ENCODE measurements around the gene NECTIN4.
A peak's percentile ranks its signal among the peaks of the same experiment; 100 is the strongest.

The NECTIN4 gene

GRCh38 chr1:161111527-161111926, 22.2 kb upstream of the NECTIN4 start:
- no peak for DNase-seq (ENCODE audit: low read depth)

DNA sequence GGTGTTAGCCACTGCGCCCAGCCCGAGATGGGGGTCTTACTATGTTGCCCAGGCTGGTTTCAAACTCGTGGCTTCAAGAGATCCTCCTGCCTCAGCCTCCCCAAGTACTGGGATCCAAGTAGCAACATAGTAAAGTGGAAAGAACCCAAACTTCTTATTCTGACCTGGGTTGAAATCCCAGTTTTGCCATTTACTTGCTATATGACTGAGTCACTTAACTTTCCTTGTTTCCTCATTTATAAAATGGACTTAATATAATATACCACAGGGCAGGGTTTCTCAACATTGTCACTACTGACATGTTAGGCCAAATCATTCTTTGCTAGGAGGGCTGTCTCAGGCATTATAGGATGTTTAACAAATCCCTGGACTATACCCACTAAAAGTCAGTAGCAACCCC, 21.8 kb upstream of the NECTIN4 start:
- DNase-seq (ENCODE audit: low read depth) = no peak

GRCh38 chr1:161106431-161106830, 17.1 kb upstream of the NECTIN4 start:
- DNase-seq (ENCODE audit: low read depth) = no peak

DNA sequence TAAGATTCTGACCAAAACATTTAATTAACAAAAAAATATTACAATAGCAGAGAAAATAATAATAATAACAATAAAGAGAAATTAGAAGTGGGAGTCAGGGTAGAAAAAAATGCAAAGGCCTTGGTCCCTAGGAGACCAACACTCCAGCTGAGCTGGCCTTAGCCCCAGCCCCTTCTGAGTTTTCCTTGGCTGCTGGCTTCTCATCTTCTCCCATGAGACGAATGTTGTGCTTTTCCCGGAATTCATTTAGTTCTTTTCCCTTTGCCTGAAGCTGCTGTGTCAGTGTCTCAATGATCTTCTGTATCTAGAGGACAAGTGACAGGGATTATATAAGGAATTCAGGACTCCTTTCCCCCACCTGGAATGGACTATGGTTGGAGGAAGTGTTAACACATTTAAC, 11.2 kb upstream of the NECTIN4 start:
- no peak for DNase-seq (ENCODE audit: low read depth)

- DNase-seq (ENCODE audit: low read depth) = no peak
These were observed 9.9 kb upstream of the NECTIN4 start for GRCh38 chr1:161099090-161099802.

GRCh38 chr1:161098210-161099068, 9.1 kb upstream of the NECTIN4 start, which contains the start of gene KLHDC9:
KLHDC9 (plus strand) TSS chr1:161098361; CDS start chr1:161098536, 175 bp downstream.
- peak; percentile 74 for DNase-seq (ENCODE audit: low read depth)

DNA sequence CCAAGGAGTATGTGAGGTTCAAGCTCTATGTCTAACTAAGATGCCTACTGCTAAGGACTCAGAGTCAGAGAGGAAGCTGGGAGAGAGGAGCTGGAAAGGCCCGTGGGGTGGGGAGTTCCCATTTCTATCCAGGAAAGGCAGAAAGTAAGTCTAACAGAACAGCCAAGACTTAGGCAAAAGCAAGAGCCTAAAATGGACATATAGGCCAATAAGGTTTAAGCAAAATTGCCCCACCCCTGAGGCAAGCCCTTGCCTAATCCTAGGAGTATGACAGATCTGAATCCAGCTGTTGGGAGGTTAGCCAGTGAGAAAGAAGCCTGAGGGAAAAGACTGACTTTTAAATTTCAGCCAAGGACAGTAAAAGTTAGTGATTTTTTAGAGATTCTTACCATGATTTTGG, 7.2 kb upstream of the NECTIN4 start:
- no peak for DNase-seq (ENCODE audit: low read depth)

GRCh38 chr1:161096015-161096414, 6.7 kb upstream of the NECTIN4 start:
- DNase-seq (ENCODE audit: low read depth) = no peak

GRCh38 chr1:161095230-161095629, 5.9 kb upstream of the NECTIN4 start:
- DNase-seq (ENCODE audit: low read depth) = no peak

- DNase-seq (ENCODE audit: low read depth) = no peak
These were observed 5.1 kb upstream of the NECTIN4 start for GRCh38 chr1:161094481-161094880.

DNA sequence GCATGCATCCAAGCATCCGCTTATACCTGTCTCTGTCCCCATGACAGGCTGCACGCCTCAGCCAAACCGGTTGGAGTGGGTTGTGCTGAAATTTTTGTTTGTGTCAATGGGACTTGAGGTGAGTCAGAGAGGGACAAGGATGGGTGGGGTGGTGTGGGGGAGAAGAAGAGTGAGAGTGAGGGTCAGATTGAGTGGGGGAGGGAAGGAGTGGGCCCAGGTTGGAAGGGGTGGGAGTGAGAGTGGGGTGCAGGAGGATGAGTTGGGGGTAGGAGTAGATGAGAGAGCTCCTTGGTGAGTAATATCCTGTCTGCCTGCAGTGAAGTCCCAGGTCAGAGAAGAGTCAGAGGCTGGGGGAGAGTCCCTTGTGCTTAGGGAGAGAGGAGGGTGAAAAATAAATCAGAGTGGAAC, 3.3 kb upstream of the NECTIN4 start:
- DNase-seq (ENCODE audit: low read depth) = peak; percentile 34

DNA sequence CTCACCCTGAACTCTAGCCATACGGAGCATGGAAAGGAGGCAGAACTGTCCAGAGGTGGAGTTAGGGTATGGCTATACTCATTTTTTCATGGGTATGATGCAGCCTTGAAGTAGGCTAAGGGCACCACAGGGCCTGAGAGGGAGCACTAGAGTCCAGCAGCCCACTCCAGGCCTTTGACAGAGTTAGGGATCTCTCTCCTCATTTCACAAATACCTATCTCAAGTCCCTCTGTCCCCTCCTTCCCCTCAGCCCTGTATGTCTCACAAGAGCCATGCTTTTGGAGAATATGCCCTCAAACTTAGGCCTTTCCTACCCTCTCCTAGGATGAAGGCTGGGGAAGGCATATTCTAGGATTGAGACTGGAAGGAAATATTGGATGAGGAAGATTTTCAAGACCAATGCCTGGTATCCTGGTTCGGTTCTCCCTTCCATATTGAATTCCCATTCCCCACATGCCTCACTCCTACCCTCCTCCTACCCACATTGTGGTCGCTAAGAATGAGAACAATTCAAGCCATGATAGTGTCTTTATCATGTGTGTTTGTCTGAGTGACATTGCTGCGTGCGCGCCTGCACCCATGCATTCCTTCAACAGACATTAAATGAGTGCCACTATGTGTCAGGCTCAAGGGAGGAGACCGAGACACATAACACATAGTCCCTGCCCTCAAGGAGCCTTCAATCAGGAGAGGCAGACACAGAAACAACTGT, 2.6 kb upstream of the NECTIN4 start:
- no peak for DNase-seq (ENCODE audit: low read depth)

DNA sequence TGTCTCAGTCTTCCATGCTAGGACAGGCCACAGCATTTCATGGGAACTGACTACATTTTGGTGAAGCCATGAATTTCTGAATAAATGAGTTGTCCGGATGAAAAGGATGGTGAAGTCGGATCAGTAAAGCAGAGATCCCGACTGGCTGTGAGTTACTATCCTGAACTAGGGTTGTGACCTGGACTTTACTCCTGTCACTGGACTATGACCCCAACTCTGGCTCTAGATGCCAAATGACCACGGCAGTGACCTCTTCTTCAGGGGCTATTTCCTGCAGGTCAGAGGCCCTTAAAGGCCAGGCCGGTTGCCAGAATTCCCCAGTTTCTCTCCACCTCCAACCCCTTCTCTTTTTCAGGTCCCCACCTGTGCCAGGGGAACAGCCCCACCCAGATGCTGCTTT, 1.7 kb upstream of the NECTIN4 start:
- DNase-seq (ENCODE audit: low read depth) = no peak

GRCh38 chr1:161090617-161091016, 1.3 kb upstream of the NECTIN4 start:
- DNase-seq (ENCODE audit: low read depth) = no peak

DNA sequence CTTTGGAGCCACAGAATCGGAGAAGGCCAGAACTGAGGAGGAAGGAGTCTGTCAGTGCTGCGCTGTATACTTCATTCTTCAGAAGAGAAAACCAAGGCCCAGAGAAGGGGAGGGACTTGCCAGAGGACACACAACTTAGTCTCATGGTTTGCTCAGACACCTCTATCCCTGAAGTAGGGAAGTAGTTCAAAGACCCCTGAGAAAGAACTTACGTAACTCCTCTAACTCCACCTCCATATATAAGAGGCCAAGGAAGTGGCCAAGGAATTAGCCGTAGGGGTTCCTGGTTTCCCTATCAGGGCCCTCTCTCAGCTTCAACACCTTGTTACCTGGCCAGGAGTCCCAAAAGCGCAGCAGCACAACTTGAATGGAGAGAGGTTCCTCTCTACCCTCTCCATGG, 580 bp upstream of the NECTIN4 start:
- DNase-seq (ENCODE audit: low read depth) = no peak

- DNase-seq (ENCODE audit: low read depth) = no peak
These were observed 709 bp downstream of the NECTIN4 start for GRCh38 chr1:161088587-161089110.

DNA sequence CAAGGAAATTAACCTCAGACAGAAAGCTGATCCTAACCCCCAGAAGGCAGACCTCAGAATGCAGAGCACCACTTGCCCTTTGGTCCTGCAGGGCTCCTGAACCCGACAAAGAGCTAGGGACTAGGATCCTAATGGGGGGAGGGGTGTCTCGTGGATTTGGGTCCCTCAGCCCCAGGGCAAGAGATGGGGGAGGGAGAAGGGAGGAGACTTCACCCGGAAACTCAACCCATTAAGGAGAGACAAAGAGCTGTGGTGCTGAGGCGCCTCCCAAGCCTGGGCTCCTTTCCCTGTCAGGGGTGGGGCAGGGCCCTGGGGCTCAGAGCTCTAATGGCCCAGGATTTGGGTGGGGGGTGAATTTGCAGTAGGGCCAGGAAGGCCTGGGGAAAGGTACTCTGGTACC, 2.9 kb downstream of the NECTIN4 start:
- DNase-seq (ENCODE audit: low read depth) = no peak

DNA sequence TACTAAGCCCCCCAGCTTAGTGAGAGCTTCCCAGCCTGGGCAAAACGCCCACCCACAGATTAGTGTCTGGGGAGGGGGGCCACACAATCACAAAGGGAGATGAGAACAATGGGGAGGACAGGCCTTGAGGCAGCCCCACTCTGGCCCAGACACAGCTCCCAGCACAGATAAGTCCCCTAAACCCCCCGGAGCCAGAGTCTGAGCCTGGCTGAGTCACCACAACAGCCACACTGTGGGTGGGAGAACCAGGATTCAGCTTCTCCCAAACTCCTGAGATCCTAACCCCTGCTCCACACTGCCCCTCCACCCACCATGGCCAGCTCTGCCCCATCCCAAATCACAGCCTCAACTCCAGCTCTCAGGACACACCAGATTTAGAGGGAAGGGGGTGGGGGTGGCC, 4.2 kb downstream of the NECTIN4 start:
- DNase-seq (ENCODE audit: low read depth) = no peak

GRCh38 chr1:161084597-161084988, 4.8 kb downstream of the NECTIN4 start:
- DNase-seq (ENCODE audit: low read depth) = no peak

- DNase-seq (ENCODE audit: low read depth) = no peak
These were observed 5.4 kb downstream of the NECTIN4 start for GRCh38 chr1:161083748-161084596.

DNA sequence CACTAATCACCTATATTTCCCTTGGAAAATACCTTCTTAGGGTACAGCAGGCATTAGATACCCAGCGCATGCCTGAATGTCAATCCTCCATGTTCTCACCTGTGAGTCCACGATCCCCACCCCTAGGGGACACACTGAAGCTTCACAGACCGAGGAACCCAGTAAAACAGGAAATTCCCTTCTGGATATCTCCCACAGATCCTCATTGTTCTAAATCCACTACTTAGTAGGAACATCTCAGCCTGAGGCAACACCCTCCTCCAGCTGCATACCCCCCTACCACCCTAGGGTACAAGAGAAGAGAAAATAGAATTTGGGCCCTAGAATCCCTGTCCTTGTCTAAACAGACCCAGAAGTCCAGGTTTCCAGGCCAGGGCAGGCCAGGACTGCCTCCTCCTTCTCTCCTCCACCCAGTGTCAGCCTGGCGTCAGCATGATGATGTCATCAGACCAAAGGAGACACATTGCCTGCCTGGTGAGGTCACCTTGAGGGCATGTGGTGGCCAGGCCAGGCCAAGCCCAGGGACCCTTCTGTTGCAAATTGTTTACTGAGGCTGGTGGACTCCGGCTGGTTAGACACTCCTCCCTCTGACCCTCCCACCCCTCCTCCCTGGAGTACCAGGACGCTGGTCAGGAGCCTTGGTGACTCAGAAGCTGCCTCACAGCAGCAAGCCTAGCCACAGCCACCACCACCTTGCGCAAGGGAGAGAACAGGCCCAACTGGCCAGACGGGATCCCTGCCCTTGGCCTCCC, 6.2 kb downstream of the NECTIN4 start:
- DNase-seq (ENCODE audit: low read depth) = no peak

Data from activated T-cell treated with anti-CD3 and anti-CD28 coated beads for 48 hours (primary cell).